ENCODE results near the gene POLR3B. TPM values are rescaled to one million over a fixed set of nuclear protein-coding genes. Genes with fewer than 3 reads are reported as not detected.

The POLR3B gene
- total and polyA plus RNA-seq, 2 of the 13 experiments (the other 11 are each of a cell fraction or from before 2014, with no cell fraction given) = 4.8 to 13.1 TPM

DNA sequence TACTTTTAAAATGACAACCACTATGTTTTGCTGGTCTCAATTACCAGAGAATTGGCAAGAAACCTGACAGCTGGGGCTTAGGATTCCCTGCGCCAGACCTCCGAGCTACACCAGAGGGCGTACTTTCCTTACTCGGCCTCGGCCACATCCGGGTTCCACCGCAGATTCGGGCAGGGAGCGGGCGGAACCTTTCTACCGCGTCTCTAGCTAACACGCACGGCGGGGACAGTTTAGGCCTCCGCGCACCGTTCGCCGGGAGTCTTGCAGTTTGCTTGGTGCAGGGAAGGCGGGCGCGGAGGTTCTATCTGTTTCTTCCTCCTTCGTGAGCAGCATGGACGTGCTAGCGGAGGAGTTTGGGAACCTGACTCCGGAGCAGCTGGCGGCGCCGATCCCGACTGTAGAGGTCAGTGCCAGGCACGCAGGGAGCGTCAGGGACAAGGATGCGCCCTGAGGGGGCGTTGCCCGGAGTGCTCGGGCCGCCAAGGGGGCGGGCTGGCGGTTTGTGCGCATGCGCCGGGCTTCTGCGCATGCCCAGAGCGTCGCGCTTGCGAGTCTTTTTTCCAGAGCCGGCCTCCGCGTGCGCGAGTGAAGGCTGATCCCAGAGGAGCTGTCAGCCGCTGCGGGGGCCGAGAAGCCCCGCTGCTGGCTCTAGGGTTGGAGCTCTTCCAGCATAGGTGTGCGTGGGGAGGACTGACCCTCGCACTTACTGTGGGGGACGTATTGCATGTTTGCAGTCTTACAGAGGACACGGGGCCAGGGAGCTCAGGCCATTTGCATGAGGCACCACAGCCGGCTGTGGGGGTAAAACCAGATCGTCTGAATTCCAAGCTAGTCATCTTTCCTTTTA lies at the start of gene POLR3B (continued):
- TF ChIP-seq YEATS4 (CRISPR knock-in tag; IDR thresholded peaks at IDR 0.05; ENCODE audit: borderline replicate concordance) (peak; percentile 96), ISX (CRISPR knock-in tag; conservative IDR thresholded peaks at IDR 0.05) (peak; percentile 29; the same call in 1 of the 2 replicates), MAFK (conservative IDR thresholded peaks at IDR 0.05 in 1 of 2, IDR thresholded peaks at IDR 0.05 in 1 of 2; ENCODE audit: low read length in 2 of 2) (no peak), MAFG (CRISPR knock-in tag; IDR thresholded peaks at IDR 0.05) (no peak), MAF1 (CRISPR knock-in tag; IDR thresholded peaks at IDR 0.05; ENCODE audit: borderline replicate concordance) (peak; percentile 69; the same call in 1 of the 2 replicates), ZNF703 (CRISPR knock-in tag; IDR thresholded peaks at IDR 0.05; ENCODE audit: borderline replicate concordance) (no peak; the same call in 1 of the 2 replicates), ZNF614 (CRISPR knock-in tag; IDR thresholded peaks at IDR 0.05; ENCODE audit: borderline replicate concordance) (peak; percentile 92), ZNF543 (CRISPR knock-in tag; IDR thresholded peaks at IDR 0.05) (peak; percentile 96), TEF (CRISPR knock-in tag; IDR thresholded peaks at IDR 0.05) (no peak; the same call in 1 of the 2 replicates), TP53 (CRISPR knock-in tag; conservative IDR thresholded peaks at IDR 0.05) (peak; percentile 89; the same call in 1 of the 2 replicates), RBFOX2 (IDR thresholded peaks at IDR 0.05; ENCODE audit: low read depth, low read length) (peak; percentile 97), HCFC1 (IDR thresholded peaks at IDR 0.05; ENCODE audit: low read depth, low read length) (peak; percentile 35; the same call in 1 of the 2 replicates), ZBTB39 (CRISPR knock-in tag; IDR thresholded peaks at IDR 0.05) (peak; percentile 77), ATF7 (IDR thresholded peaks at IDR 0.05) (no peak), ATF7 (CRISPR knock-in tag; IDR thresholded peaks at IDR 0.05) (no peak), PAWR (CRISPR knock-in tag; IDR thresholded peaks at IDR 0.05; ENCODE audit: borderline replicate concordance) (0 out of 2 replicates have a peak, but pooled peaks have one; percentile 83), PTBP1 (IDR thresholded peaks at IDR 0.05; ENCODE audit: low read depth, low read length, poor library complexity, severe bottlenecking) (no peak), GATAD2A (CRISPR knock-in tag; IDR thresholded peaks at IDR 0.05) (peak; percentile 81), CBFB (CRISPR knock-in tag; IDR thresholded peaks at IDR 0.05) (peak; percentile 90)
- TF ChIP-seq, protein P1, sequence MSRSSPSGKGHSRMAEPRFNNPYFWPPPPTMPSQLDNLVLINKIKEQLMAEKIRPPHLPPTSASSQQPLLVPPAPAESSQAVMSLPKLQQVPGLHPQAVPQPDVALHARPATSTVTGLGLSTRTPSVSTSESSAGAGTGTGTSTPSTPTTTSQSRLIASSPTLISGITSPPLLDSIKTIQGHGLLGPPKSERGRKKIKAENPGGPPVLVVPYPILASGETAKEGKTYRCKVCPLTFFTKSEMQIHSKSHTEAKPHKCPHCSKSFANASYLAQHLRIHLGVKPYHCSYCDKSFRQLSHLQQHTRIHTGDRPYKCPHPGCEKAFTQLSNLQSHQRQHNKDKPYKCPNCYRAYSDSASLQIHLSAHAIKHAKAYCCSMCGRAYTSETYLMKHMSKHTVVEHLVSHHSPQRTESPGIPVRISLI (CRISPR knock-in tag; IDR thresholded peaks at IDR 0.05; ENCODE audit: borderline replicate concordance) = peak; percentile 82
- TF ChIP-seq, protein P2, sequence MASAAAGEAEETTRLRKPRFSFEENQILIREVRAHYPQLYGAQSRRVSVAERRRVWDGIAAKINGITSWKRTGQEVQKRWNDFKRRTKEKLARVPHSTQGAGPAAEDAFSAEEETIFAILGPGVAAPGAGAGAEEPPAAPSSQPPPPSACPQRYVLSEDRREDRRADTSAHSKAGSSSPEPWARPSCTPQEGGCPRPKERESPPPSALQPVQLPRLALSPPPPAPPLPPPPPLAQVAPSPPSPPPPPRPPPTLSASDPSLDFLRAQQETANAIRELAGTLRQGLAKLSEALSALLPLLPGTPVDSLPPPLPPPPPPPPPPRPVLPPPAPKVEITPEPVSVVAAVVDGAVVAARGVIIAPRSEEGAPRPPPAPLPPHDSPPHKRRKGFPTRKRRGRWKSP (CRISPR knock-in tag; IDR thresholded peaks at IDR 0.05) = peak; percentile 78
- TF ChIP-seq, protein P3, sequence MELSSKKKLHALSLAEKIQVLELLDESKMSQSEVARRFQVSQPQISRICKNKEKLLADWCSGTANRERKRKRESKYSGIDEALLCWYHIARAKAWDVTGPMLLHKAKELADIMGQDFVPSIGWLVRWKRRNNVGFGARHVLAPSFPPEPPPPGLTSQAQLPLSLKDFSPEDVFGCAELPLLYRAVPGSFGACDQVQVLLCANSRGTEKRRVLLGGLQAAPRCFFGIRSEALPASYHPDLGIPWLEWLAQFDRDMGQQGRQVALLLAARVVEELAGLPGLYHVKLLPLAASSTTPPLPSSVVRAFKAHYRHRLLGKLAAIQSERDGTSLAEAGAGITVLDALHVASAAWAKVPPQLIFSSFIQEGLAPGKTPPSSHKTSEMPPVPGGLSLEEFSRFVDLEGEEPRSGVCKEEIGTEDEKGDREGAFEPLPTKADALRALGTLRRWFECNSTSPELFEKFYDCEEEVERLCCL (CRISPR knock-in tag; IDR thresholded peaks at IDR 0.05; ENCODE audit: borderline replicate concordance) = no peak; the same call in 1 of the 2 replicates
- TF ChIP-seq, protein P4, sequence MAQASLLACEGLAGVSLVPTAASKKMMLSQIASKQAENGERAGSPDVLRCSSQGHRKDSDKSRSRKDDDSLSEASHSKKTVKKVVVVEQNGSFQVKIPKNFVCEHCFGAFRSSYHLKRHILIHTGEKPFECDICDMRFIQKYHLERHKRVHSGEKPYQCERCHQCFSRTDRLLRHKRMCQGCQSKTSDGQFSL (CRISPR knock-in tag; IDR thresholded peaks at IDR 0.05) = no peak
